ENCODE results near the gene MELTF. TPM values are rescaled to one million over a fixed set of nuclear protein-coding genes. Genes with fewer than 3 reads are reported as not detected.

The MELTF gene
- total RNA-seq, 4 donors from 2014 or later: 5.0 to 11.5 (median 9.0) TPM

GRCh38 chr3:196989721-196990262, 39.8 kb downstream of the MELTF start:
- H3K9me3 ChIP-seq: no peaks in the 10 kb centered on the region
- H3K4me3 ChIP-seq: no peak overlapping the region
- no peak overlapping the region for H3K27ac ChIP-seq
- no peak for ATAC-seq
- H3K4me1 ChIP-seq: no peaks in the 10 kb centered on the region
- no peaks in the 10 kb centered on the region for H3K36me3 ChIP-seq
- peaks cover 9% of the 10 kb centered on the region for H3K27me3 ChIP-seq
- TF ChIP-seq EP300 (IDR thresholded peaks at IDR 0.05) (no peak), POLR2A (IDR thresholded peaks at IDR 0.05) (no peak), POLR2AphosphoS5 (IDR thresholded peaks at IDR 0.05) (no peak), CTCF (IDR thresholded peaks at IDR 0.05) (no peak)
- WGBS, 2 donors (ENCODE audit: low coverage in 1 of 2): 66 to 67% methylated on average over 4 to 10 of the region's 19 CpGs

GRCh38 chr3:196988241-196989029, 41.2 kb downstream of the MELTF start:
- Histone ChIP-seq H3K4me3 (no peak overlapping the region), H3K27me3 (peaks cover 9% of the 10 kb centered on the region), H3K9me3 (no peaks in the 10 kb centered on the region), H3K36me3 (no peaks in the 10 kb centered on the region), H3K27ac (no peak overlapping the region), H3K4me1 (no peaks in the 10 kb centered on the region)
- 20 to 46% methylated on average over 2 to 3 of the region's 12 CpGs for WGBS, 2 donors (ENCODE audit: low coverage in 1 of 2)
- TF ChIP-seq POLR2A (IDR thresholded peaks at IDR 0.05) (no peak), CTCF (IDR thresholded peaks at IDR 0.05) (no peak), POLR2AphosphoS5 (IDR thresholded peaks at IDR 0.05) (no peak), EP300 (IDR thresholded peaks at IDR 0.05) (no peak)
- no peak for ATAC-seq

- no peaks in the 10 kb centered on the region for H3K36me3 ChIP-seq
- no peaks in the 10 kb centered on the region for H3K4me1 ChIP-seq
- H3K27ac ChIP-seq: no peak overlapping the region
- TF ChIP-seq EP300 (IDR thresholded peaks at IDR 0.05) (no peak), POLR2A (IDR thresholded peaks at IDR 0.05) (no peak), POLR2AphosphoS5 (IDR thresholded peaks at IDR 0.05) (no peak), CTCF (IDR thresholded peaks at IDR 0.05) (no peak)
- H3K9me3 ChIP-seq: no peaks in the 10 kb centered on the region
- 53 to 80% methylated on average over 2 to 6 of the region's 10 CpGs for WGBS, 2 donors (ENCODE audit: low coverage in 1 of 2)
- ATAC-seq: no peak
- H3K27me3 ChIP-seq: peaks cover 9% of the 10 kb centered on the region
- H3K4me3 ChIP-seq: no peak overlapping the region
Observed at GRCh38 chr3:196987022-196987421, 42.6 kb downstream of the MELTF start.

GRCh38 chr3:196985954-196986885, 43.4 kb downstream of the MELTF start:
- Histone ChIP-seq H3K27ac (no peak overlapping the region), H3K36me3 (no peaks in the 10 kb centered on the region), H3K27me3 (peaks cover 9% of the 10 kb centered on the region), H3K9me3 (no peaks in the 10 kb centered on the region), H3K4me1 (no peaks in the 10 kb centered on the region), H3K4me3 (no peak overlapping the region)
- TF ChIP-seq POLR2A (IDR thresholded peaks at IDR 0.05) (no peak), POLR2AphosphoS5 (IDR thresholded peaks at IDR 0.05) (no peak), CTCF (IDR thresholded peaks at IDR 0.05) (no peak), EP300 (IDR thresholded peaks at IDR 0.05) (no peak)
- 81 to 87% methylated on average over 6 to 7 of the region's 9 CpGs for WGBS, 2 donors (ENCODE audit: low coverage in 1 of 2)
- ATAC-seq: no peak

Data from gastroesophageal sphincter (tissue), 4 donors.